ENCODE data around the gene CSGALNACT2.

Gene CSGALNACT2

GRCh38 chr10:43230909-43231522, 92.8 kb downstream of the CSGALNACT2 start:
- no peak overlapping the region for H3K4me3 ChIP-seq (replicated peaks in 1 of 2; ENCODE audit: low read depth in 2 of 2, low read length in 2 of 2)
- no peak for TF ChIP-seq CTCF (IDR thresholded peaks at IDR 0.05; ENCODE audit: low read depth, low read length)
- DNase-seq (ENCODE audit: low read depth in 2 of 2), result no peak

- H3K4me3 ChIP-seq (replicated peaks in 1 of 2; ENCODE audit: low read depth in 2 of 2, low read length in 2 of 2), result no peak overlapping the region
- no peak for DNase-seq (ENCODE audit: low read depth in 2 of 2)
- TF ChIP-seq CTCF (IDR thresholded peaks at IDR 0.05; ENCODE audit: low read depth, low read length), result no peak
Observed at GRCh38 chr10:43231523-43232078, 93.4 kb downstream of the CSGALNACT2 start.

GRCh38 chr10:43233601-43234430, 95.6 kb downstream of the CSGALNACT2 start:
- TF ChIP-seq CTCF (IDR thresholded peaks at IDR 0.05; ENCODE audit: low read depth, low read length), result no peak
- H3K4me3 ChIP-seq (replicated peaks in 1 of 2; ENCODE audit: low read depth in 2 of 2, low read length in 2 of 2), result no peak overlapping the region
- no peak for DNase-seq (ENCODE audit: low read depth in 2 of 2)

- TF ChIP-seq CTCF (IDR thresholded peaks at IDR 0.05; ENCODE audit: low read depth, low read length), result no peak
- no peak for DNase-seq (ENCODE audit: low read depth in 2 of 2)
Observed at GRCh38 chr10:43234471-43235041, 96.3 kb downstream of the CSGALNACT2 start.

More at GRCh38 chr10:43234471-43235041, 96.3 kb downstream of the CSGALNACT2 start:
- H3K4me3 ChIP-seq (replicated peaks in 1 of 2; ENCODE audit: low read depth in 2 of 2, low read length in 2 of 2), result no peak overlapping the region
